ENCODE measurements around the gene SHISAL2A. TPM values are rescaled to one million over a fixed set of nuclear protein-coding genes. Genes with fewer than 3 reads are reported as not detected.

The SHISAL2A gene
- total RNA-seq, 1 experiment from 2014 or later = 0.90 TPM

DNA sequence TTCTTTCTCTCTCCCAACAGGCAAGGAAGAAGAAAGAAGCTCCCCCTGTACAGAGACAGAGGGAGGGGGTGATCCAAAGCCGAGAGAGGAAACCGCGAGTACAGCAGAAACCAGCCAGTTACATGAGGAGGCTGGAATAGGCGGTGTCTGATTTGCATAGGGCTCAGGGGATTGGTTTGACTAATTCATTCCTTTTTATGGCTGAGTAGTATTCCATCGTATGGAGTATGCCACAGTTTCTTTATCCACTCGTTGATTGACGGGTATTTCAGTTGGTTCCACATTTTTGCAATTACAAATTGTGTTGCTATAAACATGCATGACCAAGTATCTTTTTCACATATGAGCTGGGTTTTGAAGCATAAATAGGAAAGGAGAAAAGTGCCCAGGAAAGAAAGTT lies 34.2 kb upstream of the SHISAL2A start:
- Histone ChIP-seq H2BK120ac (ENCODE audit: low read depth, low read length, poor library complexity, severe bottlenecking) (no peak overlapping the region), H4K20me1 (ENCODE audit: control insufficient read depth, insufficient read depth, insufficient read length) (peaks cover 3% of the 10 kb centered on the region), H3K27me3 (ENCODE audit: insufficient read depth, low read length) (peaks cover 10% of the 10 kb centered on the region; the same call in 1 of the 2 replicates), H2BK5ac (ENCODE audit: insufficient read length, low read length) (no peak overlapping the region), H3K79me1 (ENCODE audit: insufficient read depth, low read depth, low read length, poor library complexity, severe bottlenecking) (no peaks in the 10 kb centered on the region), H2BK20ac (ENCODE audit: low read depth, low read length, poor library complexity, severe bottlenecking) (no peak overlapping the region), H4K91ac (ENCODE audit: insufficient read length, low read depth, low read length) (no peak overlapping the region), H3K9me3 (ENCODE audit: control insufficient read depth, low read depth, low read length) (no peaks in the 10 kb centered on the region), H4K5ac (ENCODE audit: insufficient read length, low read depth, low read length) (no peak overlapping the region), H3K79me2 (ENCODE audit: insufficient read depth, low read length) (no peaks in the 10 kb centered on the region), H3K18ac (ENCODE audit: insufficient read length, low read depth, low read length) (no peak overlapping the region), H3T11ph (ENCODE audit: low read length) (no peak overlapping the region), H4K8ac (replicated peaks; ENCODE audit: insufficient read length, low read depth, low read length) (no peak overlapping the region), H2AK5ac (ENCODE audit: insufficient read length, low read length) (no peak overlapping the region), H3K56ac (ENCODE audit: insufficient read length, low read depth, low read length) (no peak overlapping the region), H3K4me2 (ENCODE audit: insufficient read depth, insufficient read length, low read length) (no peak overlapping the region), H2BK15ac (ENCODE audit: low read depth, low read length) (no peak overlapping the region), H3K9ac (ENCODE audit: extremely low read depth, insufficient read length, low read length) (no peak overlapping the region), H3K4me1 (ENCODE audit: insufficient read depth, low read length) (peaks cover 4% of the 10 kb centered on the region; the same call in 1 of the 2 replicates), H3K14ac (ENCODE audit: insufficient read depth, low read length) (no peak overlapping the region), H3K27ac (ENCODE audit: insufficient read length, low read depth, low read length) (no peak overlapping the region), H3K23ac (ENCODE audit: insufficient read length, low read depth, low read length) (no peak overlapping the region), H3K4ac (ENCODE audit: low read depth, low read length) (no peak overlapping the region), H2BK12ac (ENCODE audit: insufficient read length, low read depth, low read length) (no peak overlapping the region), H2AFZ (ENCODE audit: low read length) (no peak overlapping the region), H3K23me2 (ENCODE audit: insufficient read length, low read depth, low read length, poor library complexity, severe bottlenecking) (peaks cover 7% of the 10 kb centered on the region)
- H3K4me1 Mint-ChIP-seq = peaks cover 16 to 26% of the 10 kb centered on the region in 2 experiments
- no peak overlapping the region for H3K27ac Mint-ChIP-seq
- H3K27me3 Mint-ChIP-seq (ENCODE audit: low read depth) = peaks cover 43% of the 10 kb centered on the region
- no peak for TF ChIP-seq CTCF (conservative IDR thresholded peaks at IDR 0.05)
- no peak overlapping the region for H3K4me3 Mint-ChIP-seq
- no peak for DNase-seq
- no peaks in the 10 kb centered on the region for H3K36me3 Mint-ChIP-seq (ENCODE audit: insufficient read depth in 1 of 3, low read depth in 3 of 3)
- no peaks in the 10 kb centered on the region for H3K9me3 Mint-ChIP-seq
- no CpG with 5 or more reads among the region's 7 CpGs for WGBS (ENCODE audit: extremely low coverage, insufficient read length, low lambda C conversion rate)

Measured in H9 (cell line).